Naive thymus-derived CD8-positive, alpha-beta T cell (primary cell): Measurements from ENCODE around the gene DNAAF5. TPM values are rescaled to one million over a fixed set of nuclear protein-coding genes. Genes with fewer than 3 reads are reported as not detected.
"Not testable (repeated sequence)": the region's sequence is repeated elsewhere in the genome, so short reads cannot be mapped to it uniquely, and the experiment has no call there.

Source experiments
- ATAC-seq, 2 donors: fragments of 150-1000 bp; cut with Tn5 transposase in 1 of 2; sonication (Bioruptor Pico), chemical (Tn5 transposase) in 1 of 2; 1 replicate in 1 of 2; 2 replicates in 1 of 2; pipeline ENCODE4 v1.10.0; 2021; ENCODE audit warnings: mild to moderate bottlenecking in 2 of 2, moderate library complexity in 2 of 2
- POLR2A ChIA-PET: fragments of 350-600 bp; sonication (Branson Sonifier 250); formaldehyde crosslinking; loops from one replicate; lab custom pipeline; 2021; ENCODE audit warnings: antibody characterized with exemption; lab: Charles Lee
- DNase-seq, 10 donors: peaks; one replicate each; pipeline versions ENCODE4 v3.0.0 to v3.0.0-alpha.2; 2020 to 2022
- H3K27ac Mint-ChIP-seq, 10 donors: one replicate each; pipeline ENCODE4 v1.8.0; 2020 to 2022; ENCODE audit warnings: mild to moderate bottlenecking in 10 of 10, mixed read lengths in 10 of 10, moderate library complexity in 4 of 10, inconsistent platforms in 1 of 10
- H3K27me3 Mint-ChIP-seq, 5 donors: one replicate each; pipeline ENCODE4 v1.8.0; 2021 to 2022; ENCODE audit warnings: mixed read lengths in 5 of 5
- H3K36me3 Mint-ChIP-seq, 3 donors: one replicate each; pipeline ENCODE4 v1.8.0; 2020 to 2022; ENCODE audit warnings: mixed read lengths in 3 of 3, mild to moderate bottlenecking in 2 of 3, inconsistent platforms in 1 of 3
- H3K4me1 Mint-ChIP-seq, 4 donors: one replicate each; pipeline ENCODE4 v1.8.0; 2021 to 2022; ENCODE audit warnings: mixed read lengths in 4 of 4
- H3K4me3 Mint-ChIP-seq, 10 donors: one replicate each; pipeline ENCODE4 v1.8.0; 2020 to 2022; ENCODE audit warnings: mild to moderate bottlenecking in 10 of 10, mixed read lengths in 10 of 10, moderate library complexity in 6 of 10, inconsistent platforms in 1 of 10
- H3K9me3 Mint-ChIP-seq, 9 donors: one replicate each; pipeline ENCODE4 v1.8.0; 2020 to 2022; ENCODE audit warnings: mixed read lengths in 9 of 9, mild to moderate bottlenecking in 3 of 9, inconsistent platforms in 1 of 9, moderate library complexity in 1 of 9
- polyA plus RNA-seq, 3 donors: library from polyadenylated mRNA; unstranded; fragments of 300-500 nt; fragmentation: Illumina TruSeq; gene quantifications; one replicate each; pipeline ENCODE4 v1.2.3, GENCODE V29; 2021
- total RNA-seq, 8 experiments: library from RNA in 2 of 8; stranded (reverse) in 2 of 8; gene quantifications; one replicate each; pipeline ENCODE4 v1.2.3 and lab custom pipeline; 2021 to 2026

DNAAF5 gene
- total and polyA plus RNA-seq, 5 experiments from 2014 or later, result 2.8 to 16.3 (median 4.6) TPM

GRCh38 chr7:732556-732955 lies 6.1 kb downstream of the DNAAF5 start:
- DNase-seq (no peak), ATAC-seq (no peak)
- H3K36me3 Mint-ChIP-seq, result peaks cover 0 to 20% (median 7%) of the 10 kb centered on the region in 3 donors
- no peak overlapping the region for H3K4me3 Mint-ChIP-seq
- POLR2A ChIA-PET, result no interaction called here
- H3K9me3 Mint-ChIP-seq, result peaks cover 0 to 10% (median 0%) of the 10 kb centered on the region in 9 donors
- peak overlapping the region in 1 of 10 donors; percentile 68 for H3K27ac Mint-ChIP-seq
- peaks cover 10 to 31% (median 16%) of the 10 kb centered on the region in 4 donors for H3K4me1 Mint-ChIP-seq
- H3K27me3 Mint-ChIP-seq, result no peaks in the 10 kb centered on the region

- no peak for DNase-seq
- Mint-ChIP-seq H3K9me3 (peaks cover 0 to 10% (median 0%) of the 10 kb centered on the region in 9 donors), H3K27ac (no peak overlapping the region), H3K36me3 (peaks cover 0 to 29% (median 7%) of the 10 kb centered on the region in 3 donors), H3K4me3 (peak overlapping the region in 1 of 10 donors; percentile 3), H3K27me3 (no peaks in the 10 kb centered on the region), H3K4me1 (peaks cover 8 to 25% (median 13%) of the 10 kb centered on the region in 4 donors)
- POLR2A ChIA-PET, result no interaction called here
- ATAC-seq, result no peak
Observed at GRCh38 chr7:734214-734613, 7.7 kb downstream of the DNAAF5 start.

GRCh38 chr7:734808-735207 lies 8.3 kb downstream of the DNAAF5 start:
- ATAC-seq (no peak), DNase-seq (no peak)
- H3K4me3 Mint-ChIP-seq, result no peak overlapping the region
- H3K36me3 Mint-ChIP-seq, result peaks cover 0 to 26% (median 7%) of the 10 kb centered on the region in 3 donors
- peaks cover 0 to 10% (median 0%) of the 10 kb centered on the region in 9 donors for H3K9me3 Mint-ChIP-seq
- no peaks in the 10 kb centered on the region for H3K27me3 Mint-ChIP-seq
- POLR2A ChIA-PET, result no interaction called here
- H3K4me1 Mint-ChIP-seq, result peaks cover 8 to 21% (median 11%) of the 10 kb centered on the region in 4 donors
- H3K27ac Mint-ChIP-seq, result no peak overlapping the region

GRCh38 chr7:738241-738640 lies 11.7 kb downstream of the DNAAF5 start:
- Mint-ChIP-seq H3K36me3 (peaks cover 0 to 28% (median 10%) of the 10 kb centered on the region in 3 donors), H3K4me1 (peaks cover 8 to 14% (median 10%) of the 10 kb centered on the region in 4 donors), H3K27me3 (no peaks in the 10 kb centered on the region), H3K9me3 (peaks cover 0 to 8% (median 0%) of the 10 kb centered on the region in 9 donors), H3K27ac (peak overlapping the region in 1 of 10 donors; percentile 70), H3K4me3 (no peak overlapping the region)
- POLR2A ChIA-PET, result no interaction called here
- ATAC-seq (no peak), DNase-seq (no peak)

GRCh38 chr7:738723-739454 lies 12.4 kb downstream of the DNAAF5 start:
- H3K4me1 Mint-ChIP-seq, result peaks cover 8 to 14% (median 10%) of the 10 kb centered on the region in 4 donors
- no peak overlapping the region for H3K4me3 Mint-ChIP-seq
- no peak for DNase-seq
- ATAC-seq, result no peak
- POLR2A ChIA-PET, result no interaction called here
- H3K9me3 Mint-ChIP-seq, result peaks cover 0 to 2% (median 0%) of the 10 kb centered on the region in 9 donors
- no peak overlapping the region for H3K27ac Mint-ChIP-seq
- H3K27me3 Mint-ChIP-seq, result no peaks in the 10 kb centered on the region
- peaks cover 0 to 28% (median 11%) of the 10 kb centered on the region in 3 donors for H3K36me3 Mint-ChIP-seq

- no peak for DNase-seq
- POLR2A ChIA-PET, result interaction anchor here (0.6 kb wide), 1 partner anchor 224 kb away, joined by 4 read pairs; no protein-coding TSS in a partner anchor
- peaks cover 0 to 28% (median 16%) of the 10 kb centered on the region in 3 donors for H3K36me3 Mint-ChIP-seq
- no peaks in the 10 kb centered on the region for H3K27me3 Mint-ChIP-seq
- H3K9me3 Mint-ChIP-seq, result no peaks in the 10 kb centered on the region
- peak overlapping the region in 1 of 10 donors; percentile 50 for H3K27ac Mint-ChIP-seq
- peaks cover 8 to 14% (median 10%) of the 10 kb centered on the region in 4 donors for H3K4me1 Mint-ChIP-seq
- ATAC-seq, result no peak
- no peak overlapping the region for H3K4me3 Mint-ChIP-seq
Observed at GRCh38 chr7:739455-739982, 13.0 kb downstream of the DNAAF5 start.

- Mint-ChIP-seq H3K4me1 (peaks cover 8 to 14% (median 10%) of the 10 kb centered on the region in 4 donors), H3K9me3 (no peaks in the 10 kb centered on the region), H3K4me3 (no peak overlapping the region), H3K27me3 (no peaks in the 10 kb centered on the region), H3K36me3 (peaks cover 0 to 29% (median 22%) of the 10 kb centered on the region in 3 donors), H3K27ac (peak overlapping the region in 2 of 10 donors; percentile 49 to 68)
- no peak for ATAC-seq
- POLR2A ChIA-PET, result interaction anchor here (0.6 kb wide), 1 partner anchor 225 kb away, joined by 4 read pairs; no protein-coding TSS in a partner anchor
- DNase-seq, result no peak
Observed at GRCh38 chr7:739983-740942, 13.8 kb downstream of the DNAAF5 start.

- H3K4me3 Mint-ChIP-seq, result no peak overlapping the region
- POLR2A ChIA-PET, result no interaction called here
- H3K36me3 Mint-ChIP-seq, result peaks cover 0 to 31% (median 23%) of the 10 kb centered on the region in 3 donors
- no peak for DNase-seq
- no peaks in the 10 kb centered on the region for H3K27me3 Mint-ChIP-seq
- no peaks in the 10 kb centered on the region for H3K9me3 Mint-ChIP-seq
- H3K4me1 Mint-ChIP-seq, result peaks cover 8 to 14% (median 10%) of the 10 kb centered on the region in 4 donors
- H3K27ac Mint-ChIP-seq, result no peak overlapping the region
- no peak for ATAC-seq
Observed at GRCh38 chr7:741191-741671, 14.7 kb downstream of the DNAAF5 start.

GRCh38 chr7:741850-742249 lies 15.4 kb downstream of the DNAAF5 start:
- DNase-seq (no peak), ATAC-seq (no peak)
- POLR2A ChIA-PET, result interaction anchor here (0.5 kb wide), 1 partner anchor 54 kb away, joined by 3 read pairs; no protein-coding TSS in a partner anchor
- H3K9me3 Mint-ChIP-seq, result no peaks in the 10 kb centered on the region
- peaks cover 0 to 31% (median 23%) of the 10 kb centered on the region in 3 donors for H3K36me3 Mint-ChIP-seq
- H3K27me3 Mint-ChIP-seq, result no peaks in the 10 kb centered on the region
- H3K27ac Mint-ChIP-seq, result no peak overlapping the region
- peaks cover 8 to 14% (median 10%) of the 10 kb centered on the region in 4 donors for H3K4me1 Mint-ChIP-seq
- H3K4me3 Mint-ChIP-seq, result no peak overlapping the region

- peaks cover 0 to 29% (median 23%) of the 10 kb centered on the region in 3 donors for H3K36me3 Mint-ChIP-seq
- no peak for ATAC-seq
- H3K4me1 Mint-ChIP-seq, result peaks cover 2 to 7% (median 6%) of the 10 kb centered on the region in 4 donors
- POLR2A ChIA-PET, result no interaction called here
- DNase-seq, result no peak
- H3K27ac Mint-ChIP-seq, result peak overlapping the region in 1 of 10 donors; percentile 39
- H3K9me3 Mint-ChIP-seq, result no peaks in the 10 kb centered on the region
- no peaks in the 10 kb centered on the region for H3K27me3 Mint-ChIP-seq
- no peak overlapping the region for H3K4me3 Mint-ChIP-seq
Observed at GRCh38 chr7:742791-743190, 16.3 kb downstream of the DNAAF5 start.

GRCh38 chr7:743341-744127 lies 17.0 kb downstream of the DNAAF5 start:
- ATAC-seq, H3K4me3 Mint-ChIP-seq, H3K27ac Mint-ChIP-seq, H3K9me3 Mint-ChIP-seq, H3K4me1 Mint-ChIP-seq, H3K27me3 Mint-ChIP-seq, POLR2A ChIA-PET, DNase-seq: not testable (repeated sequence)
- peaks cover 0 to 24% (median 23%) of the 10 kb centered on the region in 3 donors for H3K36me3 Mint-ChIP-seq
